Fibroblast of lung (primary cell): ENCODE measurements around the gene TMEM269.

Experiments used
- CTCF ChIP-seq, 2 donors: IDR thresholded peaks in 1 of 2; conservative IDR thresholded peaks in 1 of 2; 1 replicate in 1 of 2; 2 replicates in 1 of 2; pipeline ENCODE4 v1.5.1; 2011 to 2012; ENCODE audit warnings: low read length in 2 of 2, control low read depth in 1 of 2, inconsistent platforms in 1 of 2, low read depth in 1 of 2, mild to moderate bottlenecking in 1 of 2
- EZH2 ChIP-seq: IDR thresholded peaks from 2 replicates; pipeline ENCODE4 v1.5.1; 2012; ENCODE audit warnings: low read length, control low read depth, mild to moderate bottlenecking; ENCODE audit errors: missing control alignments

DNA sequence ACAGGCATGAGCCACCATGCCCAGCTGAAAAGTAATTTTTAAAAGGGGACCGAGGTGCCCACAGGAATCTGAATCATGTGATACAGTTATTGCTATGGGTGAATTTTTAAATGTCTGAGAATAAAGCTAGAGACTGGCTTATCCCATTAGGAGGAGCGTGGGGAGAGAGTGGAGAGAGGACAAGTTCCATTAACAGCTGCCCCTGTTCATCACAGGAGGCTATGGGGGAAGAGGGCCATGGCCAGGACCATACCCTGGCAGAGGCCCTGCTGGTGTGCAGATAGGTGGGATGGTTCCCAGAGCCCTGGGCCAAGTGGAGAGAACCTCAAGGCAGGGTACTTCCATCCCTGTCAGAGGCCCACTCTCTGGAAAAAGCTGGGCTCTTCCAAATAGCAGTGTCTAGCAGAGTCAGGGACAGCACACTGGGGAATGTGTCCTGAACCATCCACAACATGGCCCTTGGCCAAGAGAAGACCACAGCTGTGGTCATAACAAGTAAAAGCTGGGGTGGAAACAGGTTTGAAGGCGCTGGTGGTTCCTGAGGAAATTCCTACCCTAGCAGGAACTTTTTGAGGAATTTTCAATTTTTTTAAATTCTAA lies 48.0 kb downstream of the TMEM269 start:
- TF ChIP-seq EZH2 (no peak), CTCF (conservative IDR thresholded peaks at IDR 0.05 in 1 of 2, IDR thresholded peaks at IDR 0.05 in 1 of 2; ENCODE audit: low read depth in 1 of 2, low read length in 2 of 2) (no peak)
